WTC11 (cell line): ENCODE data around the gene ERAP2. TPM values are rescaled to one million over a fixed set of nuclear protein-coding genes. Genes with fewer than 3 reads are reported as not detected.

Experiments used
- ATAC-seq: fragments of 200-7000 bp; cut with Tn5 transposase; 2 replicates; pipeline ENCODE4 v1.10.0; 2021; ENCODE audit warnings: mild to moderate bottlenecking, moderate library complexity
- CTCF ChIA-PET: fragments of 300-600 bp; sonication (Branson Sonifier 250); formaldehyde crosslinking; loops from one replicate; lab custom pipeline; 2021; ENCODE audit warnings: antibody characterized with exemption; lab: Charles Lee
- POLR2A ChIA-PET: fragments of 350-600 bp; sonication (Branson Sonifier 250); formaldehyde crosslinking; loops from one replicate; lab custom pipeline; 2021; ENCODE audit warnings: antibody characterized with exemption; lab: Charles Lee
- DNase-seq: peaks from one replicate; pipeline ENCODE4 v3.0.0; 2021; ENCODE audit warnings: low spot score
- H3K27ac Mint-ChIP-seq: 2 replicates; pipeline ENCODE4 v1.8.0; 2021; ENCODE audit warnings: mixed read lengths
- H3K27me3 Mint-ChIP-seq: 2 replicates; pipeline ENCODE4 v1.8.0; 2021; ENCODE audit warnings: low read depth, mild to moderate bottlenecking, moderate library complexity, mixed read lengths
- H3K36me3 Mint-ChIP-seq: 2 replicates; pipeline ENCODE4 v1.8.0; 2021; ENCODE audit warnings: mixed read lengths
- H3K4me1 Mint-ChIP-seq: 2 replicates; pipeline ENCODE4 v1.8.0; 2022; ENCODE audit warnings: mixed read lengths
- H3K4me3 Mint-ChIP-seq: 2 replicates; pipeline ENCODE4 v1.8.0; 2021; ENCODE audit warnings: mild to moderate bottlenecking, moderate library complexity, mixed read lengths
- H3K9me3 Mint-ChIP-seq: 2 replicates; pipeline ENCODE4 v1.8.0; 2021; ENCODE audit warnings: mixed read lengths
- AR ChIP-seq: fragments of 250-450 bp; sonication (Bioruptor Pico); IDR thresholded peaks from 2 replicates; pipeline ENCODE4 v1.9.0; 2021; ENCODE audit warnings: mild to moderate bottlenecking
- E2F1 ChIP-seq: sonication (generic); formaldehyde crosslinking; IDR thresholded peaks from 2 replicates; pipeline ENCODE4 v1.8.0; 2022; ENCODE audit warnings: mild to moderate bottlenecking, missing genetic modification reagents
- FOXK1 ChIP-seq: sonication (generic); formaldehyde crosslinking; IDR thresholded peaks from 2 replicates; pipeline ENCODE4 v1.8.0; 2022; ENCODE audit warnings: mild to moderate bottlenecking, moderate library complexity, missing genetic modification reagents
- GRHL2 ChIP-seq: fragments of 250-450 bp; sonication (Bioruptor Pico); IDR thresholded peaks from 2 replicates; pipeline ENCODE4 v1.8.0; 2022; ENCODE audit warnings: mild to moderate bottlenecking, moderate library complexity; ENCODE audit not compliant: insufficient replicate concordance, severe bottlenecking
- HMGXB4 ChIP-seq: sonication (generic); formaldehyde crosslinking; IDR thresholded peaks from 2 replicates; pipeline ENCODE4 v1.8.1; 2023; ENCODE audit warnings: mild to moderate bottlenecking, moderate library complexity, missing genetic modification reagents
- NFYB ChIP-seq: sonication (generic); formaldehyde crosslinking; conservative IDR thresholded peaks from 2 replicates; pipeline ENCODE4 v1.8.0; 2022; ENCODE audit warnings: low read depth, missing genetic modification reagents
- NR1H2 ChIP-seq: sonication (generic); formaldehyde crosslinking; IDR thresholded peaks from 2 replicates; pipeline ENCODE4 v1.9.0; 2021; ENCODE audit warnings: mild to moderate bottlenecking, moderate library complexity, missing genetic modification reagents
- NR2C2 ChIP-seq: sonication (generic); formaldehyde crosslinking; IDR thresholded peaks from 2 replicates; pipeline ENCODE4 v1.8.0; 2022; ENCODE audit warnings: mild to moderate bottlenecking, missing genetic modification reagents
- STAT6 ChIP-seq: sonication (generic); formaldehyde crosslinking; conservative IDR thresholded peaks from 2 replicates; pipeline ENCODE4 v1.8.1; 2023; ENCODE audit warnings: mild to moderate bottlenecking, low read depth, missing genetic modification reagents, moderate library complexity
- TCF7 ChIP-seq: sonication (generic); formaldehyde crosslinking; IDR thresholded peaks from 2 replicates; pipeline ENCODE4 v1.8.0; 2022; ENCODE audit warnings: mild to moderate bottlenecking, low read depth, missing genetic modification reagents, moderate library complexity
- ZMAT4 ChIP-seq: fragments of 250-450 bp; sonication (Bioruptor Pico); IDR thresholded peaks from 2 replicates; pipeline ENCODE4 v1.9.0; 2021; ENCODE audit warnings: mild to moderate bottlenecking
- ZNF232 ChIP-seq: sonication (generic); formaldehyde crosslinking; IDR thresholded peaks from 2 replicates; pipeline ENCODE4 v1.8.0; 2022; ENCODE audit warnings: mild to moderate bottlenecking, missing genetic modification reagents
- ZNF263 ChIP-seq: sonication (generic); formaldehyde crosslinking; IDR thresholded peaks from 2 replicates; pipeline ENCODE4 v1.8.1; 2022; ENCODE audit warnings: low read depth, mild to moderate bottlenecking, moderate library complexity, missing genetic modification reagents
- ZNF317 ChIP-seq: sonication (generic); formaldehyde crosslinking; IDR thresholded peaks from 2 replicates; pipeline ENCODE4 v1.8.1; 2023; ENCODE audit warnings: low read depth, mild to moderate bottlenecking, moderate library complexity, missing genetic modification reagents, borderline replicate concordance
- ZNF396 ChIP-seq: fragments of 250-450 bp; sonication (Bioruptor Pico); IDR thresholded peaks from 2 replicates; pipeline ENCODE4 v1.8.0; 2021; ENCODE audit warnings: mild to moderate bottlenecking, moderate library complexity, borderline replicate concordance
- ZNF423 ChIP-seq: fragments of 250-450 bp; sonication (Bioruptor Pico); IDR thresholded peaks from 2 replicates; pipeline ENCODE4 v2.1.2; 2022; ENCODE audit warnings: mild to moderate bottlenecking, moderate library complexity
- ZNF671 ChIP-seq: fragments of 250-450 bp; sonication (Bioruptor Pico); IDR thresholded peaks from 2 replicates; pipeline ENCODE4 v1.8.0; 2021; ENCODE audit warnings: mild to moderate bottlenecking
- total RNA-seq: library from RNA; stranded (reverse); gene quantifications from 3 replicates; pipeline ENCODE4 v1.2.3, GENCODE V29; 2021

ERAP2 gene
- total RNA-seq, 1 experiment from 2014 or later, result 0.13 TPM

GRCh38 chr5:96902876-96903275 lies 26.6 kb downstream of the ERAP2 start:
- no peak for DNase-seq
- POLR2A ChIA-PET, result no interaction called here
- Mint-ChIP-seq H3K9me3 (no peaks in the 10 kb centered on the region), H3K27me3 (no peaks in the 10 kb centered on the region)
- ATAC-seq, result no peak
- TF ChIP-seq STAT6 (CRISPR knock-in tag) (no peak), FOXK1 (no peak), NFYB (CRISPR knock-in tag) (no peak), ZMAT4 (CRISPR knock-in tag) (no peak), ZNF263 (no peak), NR2C2 (CRISPR knock-in tag) (no peak)
- TF ChIP-seq, all 79 proteins: peak for 0
- H3K4me1 Mint-ChIP-seq, result no peaks in the 10 kb centered on the region
- H3K4me3 Mint-ChIP-seq, result no peak overlapping the region
- no peaks in the 10 kb centered on the region for H3K36me3 Mint-ChIP-seq
- H3K27ac Mint-ChIP-seq, result no peak overlapping the region
- CTCF ChIA-PET, result no interaction called here

- TF ChIP-seq TCF7 (CRISPR knock-in tag) (no peak), ZNF671 (CRISPR knock-in tag) (no peak), E2F1 (CRISPR knock-in tag) (no peak), HMGXB4 (CRISPR knock-in tag) (no peak), NR1H2 (CRISPR knock-in tag) (no peak), ZNF396 (CRISPR knock-in tag) (no peak), FOXK1 (no peak), ZNF423 (CRISPR knock-in tag) (no peak), ZNF232 (CRISPR knock-in tag) (no peak), AR (no peak), GRHL2 (CRISPR knock-in tag) (no peak), ZNF317 (CRISPR knock-in tag) (no peak)
- TF ChIP-seq, all 79 proteins: peak for 0
- H3K27ac Mint-ChIP-seq, result no peak overlapping the region
- H3K27me3 Mint-ChIP-seq, result no peaks in the 10 kb centered on the region
- DNase-seq, result no peak
- ATAC-seq, result no peak
- H3K36me3 Mint-ChIP-seq, result no peaks in the 10 kb centered on the region
- POLR2A ChIA-PET, result no interaction called here
- CTCF ChIA-PET, result interaction anchor here (0.7 kb wide), 1 partner anchor 20 kb away, joined by 4 read pairs; no protein-coding TSS in a partner anchor
- no peaks in the 10 kb centered on the region for H3K9me3 Mint-ChIP-seq
- no peaks in the 10 kb centered on the region for H3K4me1 Mint-ChIP-seq
- H3K4me3 Mint-ChIP-seq, result no peak overlapping the region
Measured at GRCh38 chr5:96903300-96903699, 27.0 kb downstream of the ERAP2 start.
